Fibroblast of lung (primary cell): ENCODE measurements around the gene CAB39L.

Source experiments
- CTCF ChIP-seq, 2 donors: IDR thresholded peaks in 1 of 2; conservative IDR thresholded peaks in 1 of 2; 1 replicate in 1 of 2; 2 replicates in 1 of 2; pipeline ENCODE4 v1.5.1; 2011 to 2012; ENCODE audit warnings: low read length in 2 of 2, control low read depth in 1 of 2, inconsistent platforms in 1 of 2, low read depth in 1 of 2, mild to moderate bottlenecking in 1 of 2
- EZH2 ChIP-seq: IDR thresholded peaks from 2 replicates; pipeline ENCODE4 v1.5.1; 2012; ENCODE audit warnings: low read length, control low read depth, mild to moderate bottlenecking; ENCODE audit errors: missing control alignments

GRCh38 chr13:49298416-49298815 is 145.4 kb downstream of the CAB39L start:
- TF ChIP-seq CTCF (conservative IDR thresholded peaks at IDR 0.05 in 1 of 2, IDR thresholded peaks at IDR 0.05 in 1 of 2; ENCODE audit: low read depth in 1 of 2, low read length in 2 of 2) (no peak), EZH2 (no peak)
